Stimulated activated naive B cell treated with anti-CD40 and anti-IgM and Interleukin-4, amounts not matched to agents 10 μg/mL and 1 μg/mL and 100 μg/mL, for 72 hours (primary cell): ENCODE results near the gene AKAP13.

Experiments
- ATAC-seq, 2 donors: fragments of 150-1000 bp; cut with Tn5 transposase; replicated peaks; 2 replicates each; pipeline ENCODE4 v1.10.0; 2021; ENCODE audit warnings: moderate library complexity in 1 of 2
- DNase-seq: peaks from one replicate; pipeline ENCODE4 v3.0.0; 2021
- H3K27ac Mint-ChIP-seq: one replicate; pipeline ENCODE4 v1.8.0; 2022; ENCODE audit warnings: mild to moderate bottlenecking, mixed read lengths
- H3K27me3 Mint-ChIP-seq, 2 donors: one replicate each; pipeline ENCODE4 v1.8.0; 2022; ENCODE audit warnings: mixed read lengths in 2 of 2
- H3K36me3 Mint-ChIP-seq, 2 donors: one replicate each; pipeline ENCODE4 v1.8.0; 2022; ENCODE audit warnings: mixed read lengths in 2 of 2, mild to moderate bottlenecking in 1 of 2
- H3K4me1 Mint-ChIP-seq, 2 donors: one replicate each; pipeline ENCODE4 v1.8.0; 2022; ENCODE audit warnings: mixed read lengths in 2 of 2, mild to moderate bottlenecking in 1 of 2
- H3K4me3 Mint-ChIP-seq, 2 donors: one replicate each; pipeline ENCODE4 v1.8.0; 2022; ENCODE audit warnings: mild to moderate bottlenecking in 2 of 2, mixed read lengths in 2 of 2, moderate library complexity in 1 of 2
- H3K9me3 Mint-ChIP-seq, 2 donors: one replicate each; pipeline ENCODE4 v1.8.0; 2022; ENCODE audit warnings: mixed read lengths in 2 of 2, mild to moderate bottlenecking in 1 of 2

AKAP13 gene

DNA sequence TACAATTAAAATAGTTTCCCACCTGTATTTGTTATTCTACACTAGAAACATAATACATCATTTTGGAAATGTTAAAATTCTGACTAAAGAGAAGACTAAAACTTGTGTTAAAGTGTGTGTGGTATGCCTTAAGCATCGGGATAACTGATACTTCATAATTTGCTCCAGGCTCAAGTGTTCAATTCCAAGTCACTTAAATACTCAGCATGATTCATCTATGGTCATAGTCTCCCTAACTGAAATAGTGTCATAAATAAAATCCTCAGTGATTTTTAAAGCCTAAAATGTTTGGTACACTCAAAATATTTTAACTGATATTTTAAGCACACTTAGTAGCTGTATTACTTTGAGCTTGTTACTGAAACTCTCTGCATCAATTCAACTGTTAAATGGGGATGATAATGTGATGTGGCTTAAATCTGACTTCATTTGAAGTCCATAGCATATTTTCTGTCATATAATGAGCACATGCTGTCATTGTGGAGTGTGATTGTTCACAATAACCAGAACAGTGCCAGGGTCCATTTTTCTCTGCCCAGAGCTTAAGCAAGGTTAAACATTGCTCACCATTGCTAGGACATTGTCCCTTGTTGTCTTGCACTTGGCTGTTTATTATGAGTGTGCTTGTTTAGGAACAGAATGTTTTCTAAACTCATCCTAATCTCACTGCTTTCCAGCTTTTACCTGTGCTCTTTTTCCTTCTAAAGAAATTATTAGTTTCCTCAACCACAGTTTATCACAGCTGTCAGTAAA, 292.1 kb downstream of the AKAP13 start:
- Mint-ChIP-seq H3K4me1 (peaks cover 9 to 10% of the 10 kb centered on the region in 2 donors), H3K27ac (peak overlapping the region; percentile 51), H3K9me3 (no peaks in the 10 kb centered on the region), H3K4me3 (no peak overlapping the region), H3K36me3 (peaks cover 39 to 47% of the 10 kb centered on the region in 2 donors), H3K27me3 (no peaks in the 10 kb centered on the region)
- ATAC-seq (no peak), DNase-seq (no peak)

GRCh38 chr15:85673326-85673725, 292.9 kb downstream of the AKAP13 start:
- peaks cover 2 to 3% of the 10 kb centered on the region in 2 donors for H3K4me1 Mint-ChIP-seq
- no peaks in the 10 kb centered on the region for H3K27me3 Mint-ChIP-seq
- H3K4me3 Mint-ChIP-seq: no peak overlapping the region
- peak overlapping the region; percentile 51 for H3K27ac Mint-ChIP-seq
- DNase-seq (no peak), ATAC-seq (no peak)
- H3K36me3 Mint-ChIP-seq: peaks cover 35 to 44% of the 10 kb centered on the region in 2 donors
- H3K9me3 Mint-ChIP-seq: no peaks in the 10 kb centered on the region

GRCh38 chr15:85676342-85677098, 296.1 kb downstream of the AKAP13 start:
- DNase-seq (no peak), ATAC-seq (no peak)
- no peaks in the 10 kb centered on the region for H3K27me3 Mint-ChIP-seq
- no peaks in the 10 kb centered on the region for H3K9me3 Mint-ChIP-seq
- H3K36me3 Mint-ChIP-seq: peaks cover 26 to 35% of the 10 kb centered on the region in 2 donors
- no peak overlapping the region for H3K4me3 Mint-ChIP-seq
- H3K4me1 Mint-ChIP-seq: peaks cover 0 to 3% of the 10 kb centered on the region in 2 donors
- H3K27ac Mint-ChIP-seq: peak overlapping the region; percentile 67

GRCh38 chr15:85679231-85679630, 298.8 kb downstream of the AKAP13 start:
- H3K36me3 Mint-ChIP-seq: peaks cover 32 to 33% of the 10 kb centered on the region in 2 donors
- no peak for DNase-seq
- H3K27ac Mint-ChIP-seq: no peak overlapping the region
- no peak overlapping the region for H3K4me3 Mint-ChIP-seq
- H3K27me3 Mint-ChIP-seq: no peaks in the 10 kb centered on the region
- ATAC-seq: no peak
- peaks cover 0 to 2% of the 10 kb centered on the region in 2 donors for H3K4me1 Mint-ChIP-seq
- H3K9me3 Mint-ChIP-seq: no peaks in the 10 kb centered on the region

DNA sequence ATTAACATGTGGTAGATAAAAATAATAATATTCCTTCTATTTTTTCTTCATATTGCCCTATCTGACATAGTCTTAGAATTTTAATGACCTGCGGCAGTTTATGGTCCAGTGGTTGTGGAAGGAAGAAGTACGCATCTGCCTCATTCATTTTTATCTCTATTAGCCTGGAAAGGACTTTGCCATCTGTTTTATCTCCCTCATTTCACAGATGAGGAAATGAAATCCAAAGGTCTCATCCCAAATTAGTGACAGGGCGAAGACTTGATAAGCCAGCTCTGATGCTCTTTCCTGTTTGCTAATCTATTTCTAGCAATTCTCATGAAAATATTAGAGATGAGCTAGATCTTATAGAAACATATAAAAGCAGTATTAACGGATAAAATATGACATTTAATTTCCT, 301.0 kb downstream of the AKAP13 start:
- no peaks in the 10 kb centered on the region for H3K27me3 Mint-ChIP-seq
- peaks cover 28 to 36% of the 10 kb centered on the region in 2 donors for H3K36me3 Mint-ChIP-seq
- DNase-seq (no peak), ATAC-seq (no peak)
- H3K4me1 Mint-ChIP-seq: peaks cover 0 to 1% of the 10 kb centered on the region in 2 donors
- no peak overlapping the region for H3K27ac Mint-ChIP-seq
- no peaks in the 10 kb centered on the region for H3K9me3 Mint-ChIP-seq
- H3K4me3 Mint-ChIP-seq: no peak overlapping the region

DNA sequence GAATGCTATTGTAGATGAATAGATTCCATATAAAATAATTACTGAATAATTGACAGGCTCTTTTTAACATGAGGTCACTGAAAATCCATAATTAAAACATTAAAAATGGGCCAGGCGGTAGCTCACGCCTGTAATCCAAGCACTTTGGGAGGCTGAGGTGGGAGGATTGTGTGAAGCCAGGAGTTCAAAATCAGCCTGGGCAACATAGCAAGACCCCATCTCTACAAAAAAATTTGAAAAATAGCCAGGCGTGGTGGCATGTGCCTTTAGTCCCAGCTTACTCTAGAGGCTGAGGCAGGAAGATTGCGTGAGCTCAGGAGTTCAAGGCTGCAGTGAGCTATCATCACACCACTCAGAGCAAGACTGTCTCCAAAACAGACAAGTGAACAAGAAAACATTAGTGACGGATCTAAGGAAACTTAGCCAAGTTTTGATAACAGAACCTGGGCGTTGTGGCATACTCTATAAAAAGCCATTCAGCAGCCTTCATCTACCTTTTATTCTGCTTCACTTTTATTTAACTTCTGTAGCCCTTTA, 303.8 kb downstream of the AKAP13 start:
- no peak for ATAC-seq
- Mint-ChIP-seq H3K4me1 (peaks cover 10 to 22% of the 10 kb centered on the region in 2 donors), H3K9me3 (no peaks in the 10 kb centered on the region)

GRCh38 chr15:85685356-85685755, 305.0 kb downstream of the AKAP13 start:
- ATAC-seq (no peak), DNase-seq (no peak)
- no peaks in the 10 kb centered on the region for H3K27me3 Mint-ChIP-seq
- H3K4me3 Mint-ChIP-seq: no peak overlapping the region
- H3K36me3 Mint-ChIP-seq: peaks cover 23 to 42% of the 10 kb centered on the region in 2 donors
- H3K27ac Mint-ChIP-seq: no peak overlapping the region
- H3K9me3 Mint-ChIP-seq: no peaks in the 10 kb centered on the region
- H3K4me1 Mint-ChIP-seq: peaks cover 17 to 31% of the 10 kb centered on the region in 2 donors

More for the DNA sequence above, 303.8 kb downstream of the AKAP13 start:
- H3K27me3 Mint-ChIP-seq: no peaks in the 10 kb centered on the region
- H3K36me3 Mint-ChIP-seq: peaks cover 21 to 37% of the 10 kb centered on the region in 2 donors
- no peak overlapping the region for H3K27ac Mint-ChIP-seq
- DNase-seq: no peak
- no peak overlapping the region for H3K4me3 Mint-ChIP-seq

DNA sequence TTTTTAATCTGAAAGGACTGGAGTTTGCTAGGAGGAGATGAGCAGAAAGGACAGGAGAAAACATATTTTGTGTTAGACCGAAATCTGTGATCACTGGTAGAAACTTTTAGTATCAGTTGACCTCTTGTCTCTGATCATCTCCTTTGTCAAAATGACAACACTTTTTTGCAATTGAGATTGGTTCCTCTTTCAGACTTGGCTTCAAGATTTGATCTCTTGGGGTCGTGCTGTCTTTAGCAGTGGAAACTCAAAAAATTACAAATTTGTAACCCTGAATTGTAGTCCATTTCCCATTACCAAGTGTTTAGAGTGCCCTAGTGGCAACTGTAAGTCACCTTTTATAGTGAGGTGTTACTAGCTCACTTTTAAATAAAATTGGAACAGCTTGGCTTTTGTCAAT, 306.9 kb downstream of the AKAP13 start:
- Mint-ChIP-seq H3K4me3 (no peak overlapping the region), H3K4me1 (peaks cover 27 to 48% of the 10 kb centered on the region in 2 donors), H3K27ac (peak overlapping the region; percentile 91), H3K36me3 (peaks cover 23 to 52% of the 10 kb centered on the region in 2 donors), H3K27me3 (no peaks in the 10 kb centered on the region), H3K9me3 (no peaks in the 10 kb centered on the region)
- DNase-seq: no peak
- no peak for ATAC-seq

- peak overlapping the region; percentile 30 to 36 for H3K4me3 Mint-ChIP-seq
- H3K27ac Mint-ChIP-seq: peak overlapping the region; percentile 98
- ATAC-seq: no peak
- H3K27me3 Mint-ChIP-seq: no peaks in the 10 kb centered on the region
- H3K4me1 Mint-ChIP-seq: peaks cover 33 to 61% of the 10 kb centered on the region in 2 donors
- no peak for DNase-seq
- H3K36me3 Mint-ChIP-seq: peaks cover 26 to 56% of the 10 kb centered on the region in 2 donors
- no peaks in the 10 kb centered on the region for H3K9me3 Mint-ChIP-seq
These were observed 308.3 kb downstream of the AKAP13 start for GRCh38 chr15:85688711-85689110.

GRCh38 chr15:85689729-85690128, 309.3 kb downstream of the AKAP13 start:
- Mint-ChIP-seq H3K36me3 (peaks cover 21 to 47% of the 10 kb centered on the region in 2 donors), H3K27ac (peak overlapping the region; percentile 98), H3K4me3 (peak overlapping the region; percentile 92 to 93), H3K4me1 (peaks cover 33 to 62% of the 10 kb centered on the region in 2 donors), H3K27me3 (no peaks in the 10 kb centered on the region), H3K9me3 (no peaks in the 10 kb centered on the region)
- DNase-seq (peak; percentile 66), ATAC-seq (peak; percentile 68 to 71)

GRCh38 chr15:85690561-85691231, 310.3 kb downstream of the AKAP13 start:
- Mint-ChIP-seq H3K4me3 (peak overlapping the region; percentile 85 to 86), H3K27ac (peak overlapping the region; percentile 98), H3K9me3 (no peaks in the 10 kb centered on the region), H3K27me3 (no peaks in the 10 kb centered on the region), H3K4me1 (peaks cover 33 to 62% of the 10 kb centered on the region in 2 donors), H3K36me3 (peaks cover 28 to 50% of the 10 kb centered on the region in 2 donors)
- DNase-seq (peak; percentile 66), ATAC-seq (peak; percentile 81 to 83)

- peak; percentile 39 for DNase-seq
- Mint-ChIP-seq H3K27me3 (no peaks in the 10 kb centered on the region), H3K36me3 (peaks cover 27 to 50% of the 10 kb centered on the region in 2 donors), H3K9me3 (no peaks in the 10 kb centered on the region), H3K4me1 (peaks cover 35 to 66% of the 10 kb centered on the region in 2 donors), H3K4me3 (peak overlapping the region; percentile 85 to 86), H3K27ac (peak overlapping the region; percentile 98)
- ATAC-seq: peak; percentile 60 to 65
These were observed 311.2 kb downstream of the AKAP13 start for GRCh38 chr15:85691350-85692240.

- Mint-ChIP-seq H3K27me3 (no peaks in the 10 kb centered on the region), H3K4me3 (peak overlapping the region; percentile 85 to 86), H3K4me1 (peaks cover 34 to 61% of the 10 kb centered on the region in 2 donors), H3K9me3 (no peaks in the 10 kb centered on the region), H3K27ac (peak overlapping the region; percentile 98), H3K36me3 (peaks cover 33 to 50% of the 10 kb centered on the region in 2 donors)
- DNase-seq (no peak), ATAC-seq (no peak)
These were observed 311.9 kb downstream of the AKAP13 start for GRCh38 chr15:85692321-85692720.
